GM18498 (cell line): Measurements from ENCODE around the gene IGF1R.

Experiments used
- ATAC-seq: cut with Tn5 transposase; IDR thresholded peaks from one replicate; pipeline ENCODE4 v1.9.1; 2021; ENCODE audit warnings: mild to moderate bottlenecking, moderate library complexity; ENCODE audit not compliant: unreplicated experiment

The IGF1R gene

DNA sequence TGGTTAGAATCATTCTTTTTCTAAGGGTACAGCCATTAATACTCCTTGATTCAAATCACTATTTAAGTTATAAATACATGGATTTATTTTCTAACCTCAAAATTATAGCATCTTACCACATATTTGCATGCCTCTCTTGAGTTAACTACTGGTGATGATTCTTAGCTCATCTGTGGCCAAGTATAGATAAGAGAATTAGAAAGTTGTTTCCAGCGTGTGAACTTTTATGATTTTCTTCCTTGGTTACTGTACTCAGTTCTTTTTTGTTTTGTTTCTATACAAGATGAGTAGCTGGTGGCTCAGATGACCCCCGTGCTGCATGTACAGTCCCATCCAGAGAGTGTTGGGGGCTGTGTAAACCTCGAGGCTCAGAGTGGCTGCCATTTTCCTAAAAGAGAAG, 124.6 kb downstream of the IGF1R start:
- no peak for ATAC-seq

DNA sequence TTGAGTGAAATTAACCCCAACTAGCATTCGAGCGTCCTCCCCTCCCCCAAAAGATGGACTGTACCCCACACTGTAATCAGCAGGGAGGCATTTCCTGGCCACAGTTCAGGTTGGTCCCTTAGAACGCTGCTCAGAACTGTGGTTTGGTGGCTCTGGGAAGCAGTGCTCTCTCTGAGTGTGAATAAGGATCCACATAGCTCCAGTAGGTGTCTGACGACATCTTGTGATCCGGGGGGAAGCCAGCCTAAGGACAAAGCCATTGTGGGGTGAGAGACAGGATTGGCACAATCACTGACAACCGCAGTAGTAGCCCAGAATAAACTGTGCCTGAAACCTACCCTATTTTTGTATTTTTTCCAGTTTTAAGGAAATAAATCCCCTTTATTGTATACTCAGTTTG, 125.3 kb downstream of the IGF1R start:
- ATAC-seq: no peak

DNA sequence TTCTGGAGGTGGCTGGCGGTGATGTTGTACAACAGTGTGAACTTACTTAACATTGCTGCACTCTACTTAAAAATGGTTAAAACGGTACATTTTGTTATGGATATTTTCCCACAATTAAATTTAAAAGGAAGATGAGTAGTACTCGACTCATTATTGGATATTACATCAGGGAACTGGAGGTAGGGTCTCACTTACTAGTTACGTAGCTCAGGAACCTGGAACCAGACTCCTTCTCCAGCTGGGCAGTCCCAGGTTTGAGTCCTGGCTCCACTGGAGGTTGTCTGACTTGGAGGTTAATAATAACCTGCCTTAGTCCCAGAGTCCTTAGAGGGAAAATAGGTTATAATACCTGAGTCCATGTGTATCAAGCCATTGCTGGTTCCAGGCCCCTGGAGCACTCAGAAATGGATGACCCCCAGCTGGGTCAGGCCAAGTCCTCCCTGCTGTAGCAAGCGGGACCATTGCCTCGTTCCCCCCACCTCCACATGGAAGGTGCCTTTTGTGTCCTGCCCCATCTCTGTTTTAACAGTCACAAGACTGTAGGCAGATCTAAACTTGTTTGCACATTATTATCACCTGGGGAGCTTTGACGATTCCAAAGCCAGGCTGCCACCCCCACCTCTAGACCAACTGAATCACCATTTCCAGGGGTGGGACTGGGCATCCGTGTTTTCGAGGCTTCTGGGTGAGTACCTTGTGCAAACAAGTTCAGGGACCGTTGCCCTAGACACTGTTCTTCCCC, 126.6 kb downstream of the IGF1R start:
- no peak for ATAC-seq

GRCh38 chr15:98775498-98776230, 127.3 kb downstream of the IGF1R start:
- ATAC-seq: no peak

- ATAC-seq: no peak
Measured at GRCh38 chr15:98776607-98777281, 128.4 kb downstream of the IGF1R start.

DNA sequence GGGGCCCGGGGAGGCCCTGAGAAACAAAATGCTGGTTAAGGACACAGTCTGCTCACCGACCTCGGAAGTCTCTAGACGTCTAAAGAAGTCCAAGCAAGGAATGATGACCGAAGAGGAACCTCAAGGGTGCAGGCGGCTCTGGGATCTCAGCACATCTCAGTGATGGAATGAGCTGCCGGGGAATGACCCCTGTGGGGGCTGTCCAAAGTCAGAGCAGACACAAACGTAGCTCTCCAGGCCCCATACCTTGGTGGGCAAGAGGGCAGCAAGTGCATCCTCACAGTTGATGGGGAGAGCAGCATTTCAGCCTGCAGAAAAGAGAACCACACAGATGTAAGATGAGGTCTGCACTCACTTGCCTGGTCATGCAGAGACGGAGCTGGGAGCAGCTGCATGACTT, 129.1 kb downstream of the IGF1R start:
- ATAC-seq: no peak

DNA sequence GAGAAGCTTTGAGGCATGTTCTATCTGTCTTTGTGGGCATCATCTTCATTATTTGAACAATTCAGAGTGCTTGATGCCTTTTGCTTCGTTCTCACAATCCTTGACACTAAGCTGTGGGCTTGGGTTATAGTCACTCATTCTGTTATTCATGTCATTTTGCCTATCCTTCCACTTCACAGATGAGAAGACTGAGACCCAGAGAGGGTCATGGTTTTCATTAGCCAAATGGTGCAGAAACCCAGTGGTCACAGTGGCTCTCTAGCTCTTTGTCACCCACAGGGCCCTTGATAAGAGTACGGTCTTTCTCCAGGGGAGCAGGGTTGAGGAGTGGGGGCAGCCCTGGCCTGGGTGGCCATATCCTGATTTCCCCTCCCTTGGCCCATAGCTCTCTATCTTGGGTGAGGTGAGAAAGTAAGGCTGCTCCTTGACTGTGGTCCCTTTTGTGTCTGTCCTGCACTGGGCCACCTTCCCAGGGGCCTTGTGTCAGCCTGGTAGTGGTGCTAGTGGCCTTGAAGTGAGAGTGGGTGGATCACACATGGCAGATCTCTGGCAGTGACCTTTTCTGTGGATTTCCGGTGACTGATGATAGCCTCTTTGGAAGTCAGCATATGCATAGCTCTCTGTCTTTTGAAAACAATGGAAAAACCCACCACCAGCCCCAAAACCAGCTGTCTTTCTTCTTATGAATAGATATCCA, 130.1 kb downstream of the IGF1R start:
- no peak for ATAC-seq

DNA sequence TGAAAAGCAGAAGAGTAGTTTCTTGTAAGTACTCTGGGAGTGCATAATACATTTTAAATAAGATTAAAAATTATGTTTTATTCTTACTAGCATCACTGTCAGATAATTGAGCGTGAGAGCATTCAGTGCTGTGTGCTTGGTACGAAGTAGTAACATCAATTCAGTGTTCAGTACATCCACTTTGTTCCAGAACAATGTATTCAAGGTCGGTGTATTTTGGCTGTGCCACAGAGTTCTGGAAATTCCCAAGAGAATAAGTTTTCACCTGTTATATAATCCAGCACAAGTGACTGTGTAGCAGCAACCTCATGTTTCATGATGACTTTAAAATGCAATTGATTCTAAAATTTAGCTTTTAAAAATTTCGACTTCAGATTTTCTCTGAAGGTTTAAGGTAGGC, 130.6 kb downstream of the IGF1R start:
- no peak for ATAC-seq

- ATAC-seq: peak; percentile 93
Measured at GRCh38 chr15:98779463-98780071, 131.2 kb downstream of the IGF1R start.

- ATAC-seq: no peak
Measured at GRCh38 chr15:98781838-98782237, 133.5 kb downstream of the IGF1R start.

GRCh38 chr15:98782801-98783200, 134.5 kb downstream of the IGF1R start:
- no peak for ATAC-seq

- no peak for ATAC-seq
Measured at GRCh38 chr15:98785431-98785806, 137.1 kb downstream of the IGF1R start.

DNA sequence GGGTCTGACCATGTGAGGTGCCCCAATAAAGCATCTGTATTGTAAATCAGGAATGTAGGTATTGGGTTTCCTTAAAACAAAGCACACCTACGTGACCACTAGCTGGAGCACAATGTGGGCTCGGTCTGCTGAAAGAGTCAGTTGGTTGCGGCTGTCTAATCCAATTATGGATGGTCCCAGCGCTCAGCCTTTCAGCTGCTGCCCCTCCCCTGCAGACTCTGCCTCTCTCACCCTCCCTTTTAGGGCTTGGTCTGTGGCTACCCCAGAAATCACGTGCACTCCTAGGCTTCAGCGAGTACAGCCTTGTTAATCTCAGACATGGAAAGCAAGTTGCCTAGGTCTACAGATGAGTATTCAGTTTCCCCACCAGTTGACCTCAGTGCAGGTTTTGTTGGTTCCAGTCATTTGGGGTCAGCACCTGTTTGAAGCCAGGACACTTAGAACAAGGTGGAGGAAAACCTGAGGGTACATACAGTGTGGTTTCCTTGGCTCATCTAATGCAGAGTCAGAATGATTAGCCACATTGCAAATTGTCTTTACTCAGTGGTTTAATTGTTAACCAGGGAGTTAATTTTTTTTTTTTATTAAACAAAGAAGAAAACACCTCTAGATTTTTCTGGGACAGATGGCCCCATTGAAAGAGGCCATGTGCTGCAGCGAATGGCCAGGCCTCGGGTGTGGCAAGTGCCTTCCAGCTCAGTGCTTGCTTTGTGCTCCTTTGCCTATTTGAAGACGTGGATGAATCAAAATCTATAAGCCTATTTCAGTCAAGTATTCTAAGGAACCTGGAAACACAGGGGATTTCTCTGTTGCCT, 137.7 kb downstream of the IGF1R start:
- peak; percentile 59 for ATAC-seq

- ATAC-seq: peak; percentile 14
Measured at GRCh38 chr15:98786717-98787116, 138.4 kb downstream of the IGF1R start.

- ATAC-seq: no peak
Measured at GRCh38 chr15:98787194-98787593, 138.9 kb downstream of the IGF1R start.

- ATAC-seq: no peak
Measured at GRCh38 chr15:98787936-98788757, 139.8 kb downstream of the IGF1R start.

GRCh38 chr15:98789020-98789419, 140.7 kb downstream of the IGF1R start:
- ATAC-seq: no peak

DNA sequence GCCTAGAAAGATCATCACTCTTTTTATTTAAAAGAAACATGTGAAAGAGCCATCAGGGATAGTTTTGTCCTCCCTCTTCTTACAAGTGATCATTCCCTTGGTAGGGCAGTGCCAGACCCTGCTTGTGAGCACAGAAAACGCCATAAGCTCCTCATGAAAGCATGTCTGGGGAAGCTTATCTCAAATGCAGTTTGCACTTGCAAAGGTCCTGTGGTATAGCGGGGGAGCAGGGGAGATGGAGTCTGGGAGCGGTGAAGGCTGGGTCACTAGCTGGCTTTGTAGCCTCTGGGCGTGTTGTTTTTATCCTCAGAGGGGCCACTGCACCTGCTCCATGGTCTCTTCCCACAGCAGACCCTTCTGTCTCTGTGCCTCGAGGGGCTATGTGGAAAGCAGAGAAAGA, 141.9 kb downstream of the IGF1R start:
- ATAC-seq: no peak

- ATAC-seq: no peak
Measured at GRCh38 chr15:98791046-98791701, 142.8 kb downstream of the IGF1R start.
